EH (cell line): Measurements from ENCODE around the gene MED9.
"Not testable (repeated sequence)": the region's sequence is repeated elsewhere in the genome, so short reads cannot be mapped to it uniquely, and the experiment has no call there.

ENCODE experiments used
- DNase-seq: peaks from one replicate; pipeline ENCODE4 v3.0.0-alpha.2; 2015; ENCODE audit warnings: low read depth

MED9 gene

GRCh38 chr17:17455173-17455572, 21.6 kb upstream of the MED9 start:
- DNase-seq = no peak

DNA sequence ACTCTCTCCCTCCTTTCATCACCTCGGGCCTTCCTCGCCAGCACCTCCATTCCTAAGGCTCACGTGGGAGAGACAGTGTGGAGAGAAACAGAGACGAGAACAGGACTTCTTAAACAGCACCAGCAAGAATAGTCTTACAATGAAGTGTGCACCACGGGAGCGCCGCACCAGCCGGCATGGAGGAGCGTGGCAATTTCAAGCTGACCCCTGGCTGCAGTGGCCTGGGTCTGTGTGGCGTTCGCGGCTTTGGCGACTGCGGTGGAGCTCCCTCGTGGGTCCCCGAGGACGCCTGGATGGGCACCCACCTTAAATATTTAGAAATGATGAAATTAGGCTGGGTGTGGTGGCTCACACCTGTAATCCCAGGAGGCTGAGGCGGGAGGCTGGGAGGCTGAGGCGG, 20.5 kb upstream of the MED9 start:
- no peak for DNase-seq

DNA sequence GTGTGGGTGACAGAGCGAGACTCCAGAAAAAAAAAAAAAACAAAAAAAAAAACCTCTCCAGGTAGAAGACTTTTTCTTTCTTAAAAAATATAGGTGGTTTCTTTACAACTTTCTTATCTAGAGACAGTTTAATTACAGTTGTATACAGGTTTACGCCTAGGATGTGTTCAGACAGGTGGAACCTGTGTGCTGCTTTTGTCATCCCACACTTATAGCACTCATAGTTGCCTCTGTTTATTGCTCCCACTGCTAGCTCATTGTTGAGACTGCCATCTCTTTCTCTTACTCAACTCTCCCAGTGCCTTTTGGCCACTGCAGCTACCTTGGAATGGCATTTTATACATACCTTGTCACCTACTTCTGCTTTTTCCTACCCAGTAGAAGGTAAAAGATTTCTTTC, 19.1 kb upstream of the MED9 start:
- no peak for DNase-seq

- no peak for DNase-seq
Observed at GRCh38 chr17:17460038-17460437, 16.8 kb upstream of the MED9 start.

GRCh38 chr17:17462048-17462824, 14.6 kb upstream of the MED9 start:
- no peak for DNase-seq

GRCh38 chr17:17463821-17464220, 13.0 kb upstream of the MED9 start:
- no peak for DNase-seq

GRCh38 chr17:17465878-17466277, 10.9 kb upstream of the MED9 start:
- DNase-seq = not testable (repeated sequence)

- DNase-seq = no peak
Observed at GRCh38 chr17:17466511-17466910, 10.3 kb upstream of the MED9 start.

DNA sequence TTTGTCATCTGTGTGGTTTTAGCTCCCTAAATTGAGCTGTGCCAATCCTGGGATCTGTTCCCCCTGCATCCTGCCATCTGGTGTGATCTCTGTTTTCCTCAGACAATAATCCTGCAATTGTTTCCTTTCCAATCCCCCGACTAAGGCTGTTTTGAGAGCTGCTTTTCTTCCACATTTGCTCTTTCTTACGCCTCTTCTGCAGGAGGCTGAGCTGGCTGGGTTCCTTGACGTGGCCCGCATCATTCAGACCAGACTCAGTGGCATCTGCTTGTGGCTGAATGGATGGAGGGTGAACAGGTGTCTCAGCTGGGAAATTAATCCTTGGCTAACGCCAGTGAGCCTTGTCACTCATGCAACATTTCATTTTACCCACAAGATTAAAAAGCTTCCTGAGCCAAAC, 9.8 kb upstream of the MED9 start:
- no peak for DNase-seq

GRCh38 chr17:17467720-17468119, 9.1 kb upstream of the MED9 start:
- peak; percentile 27 for DNase-seq

DNA sequence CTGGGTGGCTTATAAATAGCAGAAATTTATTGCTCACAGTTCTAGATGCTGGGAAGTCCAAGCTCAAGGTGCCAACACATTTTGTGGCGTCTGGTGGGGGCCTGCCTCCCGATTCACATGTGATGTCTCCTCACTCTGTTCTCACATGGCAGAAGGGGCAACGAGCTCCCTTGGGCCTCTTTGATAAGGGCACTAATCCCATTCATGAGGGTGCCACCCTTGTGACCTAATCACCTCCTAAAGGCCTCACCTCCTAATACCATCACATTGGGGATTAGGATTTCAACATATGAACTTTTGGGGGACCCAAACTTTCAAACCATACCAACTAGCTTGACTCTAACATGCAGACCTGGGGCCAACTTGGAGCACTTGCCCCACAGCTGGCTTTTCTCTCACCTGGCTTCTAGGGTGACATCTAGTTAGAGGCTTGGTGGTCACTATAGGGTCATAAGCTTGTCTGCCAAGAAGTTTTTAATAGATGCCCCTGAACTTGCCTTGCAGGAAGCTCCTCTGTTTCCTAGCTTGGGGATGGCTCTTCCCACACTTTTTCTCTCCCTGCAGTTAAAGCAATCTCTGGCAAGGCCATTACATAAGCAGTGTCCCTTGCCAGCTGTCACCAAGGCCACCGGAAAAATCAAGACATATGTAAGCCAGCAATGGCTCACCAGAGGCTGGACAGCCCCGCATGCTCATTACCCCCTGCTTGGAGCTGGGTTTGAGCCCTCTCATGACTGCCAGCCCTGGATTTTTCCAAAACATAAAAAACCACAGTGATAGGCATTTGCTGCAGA, 8.4 kb upstream of the MED9 start:
- DNase-seq = no peak

GRCh38 chr17:17469358-17469757, 7.4 kb upstream of the MED9 start:
- DNase-seq = no peak

GRCh38 chr17:17469996-17470395, 6.8 kb upstream of the MED9 start:
- DNase-seq = no peak

- DNase-seq = no peak
Observed at GRCh38 chr17:17472333-17472920, 4.4 kb upstream of the MED9 start.

DNA sequence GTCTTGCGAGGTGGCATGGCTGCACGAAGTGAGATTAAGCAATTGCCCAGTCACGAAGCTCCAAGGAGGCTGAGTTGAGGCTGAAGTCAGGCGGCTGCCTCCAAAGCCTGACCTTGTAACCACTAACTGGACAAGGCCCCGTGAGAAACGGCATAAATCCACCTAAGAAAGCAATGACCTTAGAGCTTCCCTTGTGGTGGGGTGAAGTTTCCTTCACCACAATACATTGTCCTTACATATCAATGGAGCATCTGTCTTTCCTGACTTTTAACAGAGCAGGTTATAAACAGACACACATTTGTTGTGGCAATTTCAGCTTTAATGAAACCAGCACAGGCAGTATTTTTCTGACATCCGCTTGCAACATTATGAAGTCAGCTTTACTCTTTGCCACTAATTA, 2.5 kb upstream of the MED9 start:
- DNase-seq = no peak

DNA sequence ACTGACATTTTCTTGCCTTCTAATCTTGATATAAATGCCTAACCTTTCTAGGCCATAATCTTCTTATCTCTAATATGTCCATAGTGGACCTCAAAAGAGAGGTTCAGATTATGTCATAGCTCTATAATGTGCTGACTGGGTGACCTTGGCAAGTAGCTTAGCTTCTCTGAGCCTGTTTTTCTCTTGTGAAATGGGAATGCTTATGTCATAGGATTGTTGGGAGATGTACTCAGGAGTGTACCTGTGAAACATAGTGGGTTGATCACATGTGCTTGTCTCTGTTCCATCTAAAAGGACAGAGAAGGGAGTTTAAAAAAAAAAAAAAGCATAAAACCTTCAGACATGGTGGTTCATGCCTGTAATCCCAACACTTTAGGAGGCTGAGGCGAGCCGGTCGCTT, 2.4 kb downstream of the MED9 start:
- no peak for DNase-seq

DNA sequence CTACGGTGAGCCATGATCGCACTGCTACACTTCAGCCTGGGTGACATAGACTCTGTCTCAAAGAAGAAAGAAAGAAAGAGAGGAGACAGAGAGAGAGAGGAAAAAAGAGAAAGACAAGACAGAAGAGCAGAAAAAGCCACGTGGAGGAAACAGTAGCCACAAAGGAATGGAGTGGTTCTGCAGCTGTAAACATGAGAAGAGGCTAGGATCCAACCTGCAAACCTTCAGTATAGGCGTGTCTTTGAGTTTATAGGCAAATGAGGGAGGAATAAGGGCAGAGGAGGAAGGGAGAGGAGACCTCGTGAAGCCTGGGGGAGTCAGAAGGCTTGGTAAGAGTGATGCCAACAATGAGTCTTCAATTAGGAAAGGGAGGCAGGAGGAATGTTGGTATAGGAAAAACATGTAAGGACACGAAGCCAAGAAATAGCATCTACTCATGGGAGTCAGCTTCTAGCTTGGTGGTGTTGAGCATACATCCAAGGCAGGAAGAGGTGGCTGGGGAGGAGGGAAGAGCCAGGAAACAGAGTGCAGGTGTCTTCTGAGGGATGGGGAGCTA, 3.9 kb downstream of the MED9 start:
- no peak for DNase-seq

- DNase-seq = no peak
Observed at GRCh38 chr17:17481860-17482259, 5.1 kb downstream of the MED9 start.

DNA sequence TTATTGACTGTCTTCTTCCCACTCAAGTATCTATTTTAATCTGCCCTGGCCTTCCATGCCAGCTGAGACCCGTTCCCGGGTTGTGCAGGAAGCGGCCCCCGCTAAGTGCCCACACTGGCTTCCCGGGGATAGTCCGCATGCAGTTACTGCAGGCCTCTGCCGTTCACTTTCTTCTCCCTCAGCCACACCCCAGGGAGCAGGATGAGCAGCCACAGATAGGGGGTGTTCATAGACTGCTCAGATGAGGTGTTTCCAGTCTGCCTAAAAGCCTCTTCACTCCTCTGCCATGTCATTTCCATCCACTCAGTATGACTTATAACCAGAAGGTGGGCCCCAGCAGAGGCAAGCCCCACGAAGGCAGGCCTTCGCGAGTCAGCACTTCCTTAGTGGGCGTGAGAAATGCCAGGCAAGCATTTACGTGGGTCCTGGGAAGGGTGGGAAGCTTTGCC, 7.7 kb downstream of the MED9 start:
- peak; percentile 13 for DNase-seq

DNA sequence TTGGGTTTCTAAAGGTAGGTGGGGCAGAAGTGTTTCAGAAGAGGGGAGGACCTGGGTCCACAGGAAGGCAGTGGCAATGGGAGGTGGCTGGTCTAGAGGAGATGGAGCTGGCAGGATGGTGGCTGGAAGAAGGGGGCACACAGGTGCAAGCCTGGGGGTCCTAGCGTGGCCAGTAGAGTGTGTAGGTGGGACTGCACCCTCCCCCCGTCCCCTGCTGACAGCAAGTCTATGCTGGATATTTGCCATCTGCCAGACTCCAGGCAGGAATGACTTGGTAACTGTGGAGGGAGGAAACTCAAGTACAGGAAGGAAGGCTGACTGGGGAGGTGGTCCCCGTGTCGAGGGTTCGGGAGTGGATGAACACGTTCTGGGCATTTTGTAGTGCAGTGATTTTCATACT, 8.6 kb downstream of the MED9 start:
- DNase-seq = no peak

DNA sequence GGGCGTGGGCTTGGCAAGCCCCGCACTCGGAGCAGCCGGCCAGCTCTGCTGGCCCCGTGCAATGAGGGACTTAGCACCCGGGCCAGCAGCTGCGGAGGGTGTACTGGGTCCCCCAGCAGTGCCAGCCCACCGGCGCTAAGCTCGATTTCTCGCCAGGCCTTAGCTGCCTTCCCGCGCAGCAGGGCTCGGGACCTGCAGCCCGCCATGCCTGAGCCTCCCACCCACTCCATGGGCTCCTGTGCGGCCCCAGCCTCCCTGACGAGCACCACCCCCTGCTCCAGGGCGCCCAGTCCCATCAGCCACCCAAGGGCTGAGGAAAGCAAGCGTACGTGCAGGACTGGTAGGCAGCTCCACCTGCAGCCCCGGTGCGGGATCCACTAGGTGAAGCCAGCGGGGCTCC, 9.6 kb downstream of the MED9 start:
- DNase-seq = not testable (repeated sequence)

DNA sequence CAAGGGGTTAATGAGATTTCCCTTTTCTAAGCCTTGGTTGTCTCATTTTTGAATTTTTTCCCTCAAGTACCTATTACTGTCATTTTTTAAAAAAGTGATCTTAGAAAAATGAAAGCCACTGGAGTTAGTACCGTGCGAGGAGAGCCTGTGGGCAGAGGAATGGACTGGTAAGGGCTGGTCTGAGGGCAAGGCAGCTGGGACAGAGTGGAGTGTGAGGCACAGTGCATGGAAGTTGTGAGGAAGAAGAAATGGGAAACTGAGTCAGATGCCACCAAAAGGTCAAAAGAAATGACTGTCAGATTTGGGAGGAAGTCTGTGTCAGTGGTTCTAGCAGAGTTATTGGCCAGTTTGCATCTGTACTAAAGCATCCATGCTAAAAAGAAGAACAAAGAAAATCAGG, 11.2 kb downstream of the MED9 start:
- DNase-seq = no peak

DNA sequence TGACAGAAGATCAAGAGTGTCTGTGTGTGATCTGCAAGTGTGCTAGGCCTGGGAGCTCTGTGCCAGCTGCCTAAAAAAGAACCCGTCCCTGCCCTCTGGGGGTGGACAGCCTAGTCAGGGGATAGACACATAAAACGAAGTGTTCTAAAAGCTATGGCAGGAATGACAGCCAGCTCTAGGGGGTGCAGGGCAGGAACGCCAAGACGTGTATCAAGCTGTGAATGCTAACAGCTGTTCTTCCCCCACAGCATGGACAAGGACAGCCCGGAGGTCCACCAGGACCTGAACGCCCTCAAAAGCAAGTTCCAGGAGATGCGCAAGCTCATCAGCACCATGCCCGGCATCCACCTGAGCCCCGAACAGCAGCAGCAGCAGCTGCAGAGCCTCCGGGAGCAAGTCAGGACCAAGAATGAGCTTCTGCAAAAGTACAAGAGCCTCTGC, 14.3 kb downstream of the MED9 start:
- no peak for DNase-seq
